WTC11 (cell line): ENCODE measurements around the gene PRKN. TPM values are rescaled to one million over a fixed set of nuclear protein-coding genes. Genes with fewer than 3 reads are reported as not detected.
A peak's percentile ranks its signal among the peaks of the same experiment; 100 is the strongest.

Experiments
- ATAC-seq: fragments of 200-7000 bp; cut with Tn5 transposase; 2 replicates; pipeline ENCODE4 v1.10.0; 2021; ENCODE audit warnings: mild to moderate bottlenecking, moderate library complexity
- CTCF ChIA-PET: fragments of 300-600 bp; sonication (Branson Sonifier 250); formaldehyde crosslinking; loops from one replicate; lab custom pipeline; 2021; ENCODE audit warnings: antibody characterized with exemption; lab: Charles Lee
- POLR2A ChIA-PET: fragments of 350-600 bp; sonication (Branson Sonifier 250); formaldehyde crosslinking; loops from one replicate; lab custom pipeline; 2021; ENCODE audit warnings: antibody characterized with exemption; lab: Charles Lee
- DNase-seq: peaks from one replicate; pipeline ENCODE4 v3.0.0; 2021; ENCODE audit warnings: low spot score
- H3K27ac Mint-ChIP-seq: 2 replicates; pipeline ENCODE4 v1.8.0; 2021; ENCODE audit warnings: mixed read lengths
- H3K27me3 Mint-ChIP-seq: 2 replicates; pipeline ENCODE4 v1.8.0; 2021; ENCODE audit warnings: low read depth, mild to moderate bottlenecking, moderate library complexity, mixed read lengths
- H3K36me3 Mint-ChIP-seq: 2 replicates; pipeline ENCODE4 v1.8.0; 2021; ENCODE audit warnings: mixed read lengths
- H3K4me1 Mint-ChIP-seq: 2 replicates; pipeline ENCODE4 v1.8.0; 2022; ENCODE audit warnings: mixed read lengths
- H3K4me3 Mint-ChIP-seq: 2 replicates; pipeline ENCODE4 v1.8.0; 2021; ENCODE audit warnings: mild to moderate bottlenecking, moderate library complexity, mixed read lengths
- H3K9me3 Mint-ChIP-seq: 2 replicates; pipeline ENCODE4 v1.8.0; 2021; ENCODE audit warnings: mixed read lengths
- ATF1 ChIP-seq: sonication (generic); formaldehyde crosslinking; IDR thresholded peaks from 2 replicates; pipeline ENCODE4 v1.8.1; 2023; ENCODE audit warnings: mild to moderate bottlenecking, moderate library complexity, missing genetic modification reagents
- CREB1 ChIP-seq: sonication (generic); formaldehyde crosslinking; IDR thresholded peaks from 2 replicates; pipeline ENCODE4 v1.8.0; 2023; ENCODE audit warnings: mild to moderate bottlenecking, missing genetic modification reagents
- ESRRA ChIP-seq: sonication (generic); formaldehyde crosslinking; IDR thresholded peaks from 2 replicates; pipeline ENCODE4 v1.8.1; 2022; ENCODE audit warnings: mild to moderate bottlenecking, missing genetic modification reagents, borderline replicate concordance
- HMGA2 ChIP-seq: fragments of 250-450 bp; sonication (Bioruptor Pico); IDR thresholded peaks from 2 replicates; pipeline ENCODE4 v1.4.0; 2021; ENCODE audit warnings: mild to moderate bottlenecking, moderate library complexity
- MXD4 ChIP-seq: fragments of 250-450 bp; sonication (Bioruptor Pico); IDR thresholded peaks from 2 replicates; pipeline ENCODE4 v1.8.0; 2021; ENCODE audit warnings: mild to moderate bottlenecking, moderate library complexity, borderline replicate concordance
- NFE2L1 ChIP-seq: sonication (generic); formaldehyde crosslinking; IDR thresholded peaks from 2 replicates; pipeline ENCODE4 v1.8.1; 2023; ENCODE audit warnings: missing genetic modification reagents
- RORB ChIP-seq: fragments of 250-450 bp; sonication (Bioruptor Pico); IDR thresholded peaks from 2 replicates; pipeline ENCODE4 v1.9.0; 2021; ENCODE audit warnings: mild to moderate bottlenecking
- SP1 ChIP-seq: sonication (generic); formaldehyde crosslinking; conservative IDR thresholded peaks from 2 replicates; pipeline ENCODE4 v1.8.1; 2022; ENCODE audit warnings: missing genetic modification reagents
- TEAD4 ChIP-seq: sonication (generic); formaldehyde crosslinking; IDR thresholded peaks from 2 replicates; pipeline ENCODE4 v1.8.0; 2022; ENCODE audit warnings: mild to moderate bottlenecking, missing genetic modification reagents
- TP53 ChIP-seq: sonication (generic); formaldehyde crosslinking; IDR thresholded peaks from 2 replicates; pipeline ENCODE4 v1.8.1; 2023; ENCODE audit warnings: mild to moderate bottlenecking, missing genetic modification reagents
- ZNF121 ChIP-seq: sonication (generic); formaldehyde crosslinking; IDR thresholded peaks from 2 replicates; pipeline ENCODE4 v1.8.0; 2023; ENCODE audit warnings: missing genetic modification reagents
- ZNF263 ChIP-seq: sonication (generic); formaldehyde crosslinking; IDR thresholded peaks from 2 replicates; pipeline ENCODE4 v1.8.1; 2022; ENCODE audit warnings: low read depth, mild to moderate bottlenecking, moderate library complexity, missing genetic modification reagents
- ZNF423 ChIP-seq: fragments of 250-450 bp; sonication (Bioruptor Pico); IDR thresholded peaks from 2 replicates; pipeline ENCODE4 v2.1.2; 2022; ENCODE audit warnings: mild to moderate bottlenecking, moderate library complexity
- total RNA-seq: library from RNA; stranded (reverse); gene quantifications from 3 replicates; pipeline ENCODE4 v1.2.3, GENCODE V29; 2021
- TF ChIP-seq, protein P1 (sequence below): sonication (generic); formaldehyde crosslinking; IDR thresholded peaks from 2 replicates; pipeline ENCODE4 v1.8.1; 2022; ENCODE audit warnings: low read depth, mild to moderate bottlenecking, moderate library complexity, missing genetic modification reagents, borderline replicate concordance
- TF ChIP-seq, protein P2 (sequence below): sonication (generic); formaldehyde crosslinking; IDR thresholded peaks from 2 replicates; pipeline ENCODE4 v1.8.0; 2022; ENCODE audit warnings: mild to moderate bottlenecking, missing genetic modification reagents
- TF ChIP-seq, protein P3 (sequence below): sonication (generic); formaldehyde crosslinking; IDR thresholded peaks from 2 replicates; pipeline ENCODE4 v1.8.1; 2023; ENCODE audit warnings: mild to moderate bottlenecking, missing genetic modification reagents, borderline replicate concordance
- TF ChIP-seq, protein P4 (sequence below): fragments of 250-450 bp; sonication (Bioruptor Pico); IDR thresholded peaks from 2 replicates; pipeline ENCODE4 v1.9.0; 2021; ENCODE audit warnings: mild to moderate bottlenecking, borderline replicate concordance
- TF ChIP-seq, protein P5 (sequence below): fragments of 250-450 bp; sonication (Bioruptor Pico); IDR thresholded peaks from 2 replicates; pipeline ENCODE4 v1.9.0; 2021; ENCODE audit warnings: mild to moderate bottlenecking
- TF ChIP-seq, protein P6 (sequence below): sonication (generic); formaldehyde crosslinking; IDR thresholded peaks from 2 replicates; pipeline ENCODE4 v1.8.0; 2023; ENCODE audit warnings: missing genetic modification reagents, mild to moderate bottlenecking, borderline replicate concordance

The PRKN gene
- total RNA-seq, 1 experiment from 2014 or later: 0.59 TPM

DNA sequence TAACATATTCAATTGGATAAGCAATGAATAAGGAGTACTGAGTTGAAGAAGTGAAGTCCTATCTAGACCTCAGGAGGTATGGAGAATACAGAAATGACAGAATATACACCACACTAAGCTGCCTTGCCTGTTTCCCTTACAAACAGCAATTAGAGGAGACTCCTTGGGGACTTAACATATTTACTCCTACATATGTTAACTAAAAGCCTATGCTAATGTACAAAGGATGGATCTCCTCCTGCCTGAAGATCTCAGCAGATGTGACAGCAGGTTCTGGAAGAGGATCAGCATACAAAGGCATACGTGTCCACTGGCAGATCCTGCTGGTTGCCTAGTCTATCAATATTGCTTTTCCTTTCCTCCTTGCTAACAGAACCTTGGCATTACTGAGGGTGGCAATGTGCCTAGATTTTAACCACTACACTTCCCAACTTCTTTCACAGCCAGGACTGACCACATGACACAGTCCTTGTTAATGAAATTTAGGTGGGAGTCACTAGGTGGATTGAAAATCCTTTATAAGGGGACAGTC, 29.6 kb downstream of the PRKN start:
- H3K36me3 Mint-ChIP-seq: no peaks in the 10 kb centered on the region
- DNase-seq: no peak
- ChIA-PET CTCF (no interaction called here), POLR2A (no interaction called here)
- H3K4me1 Mint-ChIP-seq: peaks cover 8% of the 10 kb centered on the region
- TF ChIP-seq TP53 (CRISPR knock-in tag) (no peak), ZNF121 (CRISPR knock-in tag) (no peak), TEAD4 (CRISPR knock-in tag) (no peak), HMGA2 (CRISPR knock-in tag) (no peak), RORB (no peak), ESRRA (no peak), CREB1 (CRISPR knock-in tag) (no peak), NFE2L1 (no peak), MXD4 (CRISPR knock-in tag) (no peak), SP1 (no peak), ATF1 (CRISPR knock-in tag) (no peak), ZNF263 (no peak)
- TF ChIP-seq, protein P1, sequence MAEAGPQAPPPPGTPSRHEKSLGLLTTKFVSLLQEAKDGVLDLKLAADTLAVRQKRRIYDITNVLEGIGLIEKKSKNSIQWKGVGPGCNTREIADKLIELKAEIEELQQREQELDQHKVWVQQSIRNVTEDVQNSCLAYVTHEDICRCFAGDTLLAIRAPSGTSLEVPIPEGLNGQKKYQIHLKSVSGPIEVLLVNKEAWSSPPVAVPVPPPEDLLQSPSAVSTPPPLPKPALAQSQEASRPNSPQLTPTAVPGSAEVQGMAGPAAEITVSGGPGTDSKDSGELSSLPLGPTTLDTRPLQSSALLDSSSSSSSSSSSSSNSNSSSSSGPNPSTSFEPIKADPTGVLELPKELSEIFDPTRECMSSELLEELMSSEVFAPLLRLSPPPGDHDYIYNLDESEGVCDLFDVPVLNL (CRISPR knock-in tag): no peak
- TF ChIP-seq, protein P2, sequence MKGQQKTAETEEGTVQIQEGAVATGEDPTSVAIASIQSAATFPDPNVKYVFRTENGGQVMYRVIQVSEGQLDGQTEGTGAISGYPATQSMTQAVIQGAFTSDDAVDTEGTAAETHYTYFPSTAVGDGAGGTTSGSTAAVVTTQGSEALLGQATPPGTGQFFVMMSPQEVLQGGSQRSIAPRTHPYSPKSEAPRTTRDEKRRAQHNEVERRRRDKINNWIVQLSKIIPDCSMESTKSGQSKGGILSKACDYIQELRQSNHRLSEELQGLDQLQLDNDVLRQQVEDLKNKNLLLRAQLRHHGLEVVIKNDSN (CRISPR knock-in tag): no peak
- TF ChIP-seq, protein P3, sequence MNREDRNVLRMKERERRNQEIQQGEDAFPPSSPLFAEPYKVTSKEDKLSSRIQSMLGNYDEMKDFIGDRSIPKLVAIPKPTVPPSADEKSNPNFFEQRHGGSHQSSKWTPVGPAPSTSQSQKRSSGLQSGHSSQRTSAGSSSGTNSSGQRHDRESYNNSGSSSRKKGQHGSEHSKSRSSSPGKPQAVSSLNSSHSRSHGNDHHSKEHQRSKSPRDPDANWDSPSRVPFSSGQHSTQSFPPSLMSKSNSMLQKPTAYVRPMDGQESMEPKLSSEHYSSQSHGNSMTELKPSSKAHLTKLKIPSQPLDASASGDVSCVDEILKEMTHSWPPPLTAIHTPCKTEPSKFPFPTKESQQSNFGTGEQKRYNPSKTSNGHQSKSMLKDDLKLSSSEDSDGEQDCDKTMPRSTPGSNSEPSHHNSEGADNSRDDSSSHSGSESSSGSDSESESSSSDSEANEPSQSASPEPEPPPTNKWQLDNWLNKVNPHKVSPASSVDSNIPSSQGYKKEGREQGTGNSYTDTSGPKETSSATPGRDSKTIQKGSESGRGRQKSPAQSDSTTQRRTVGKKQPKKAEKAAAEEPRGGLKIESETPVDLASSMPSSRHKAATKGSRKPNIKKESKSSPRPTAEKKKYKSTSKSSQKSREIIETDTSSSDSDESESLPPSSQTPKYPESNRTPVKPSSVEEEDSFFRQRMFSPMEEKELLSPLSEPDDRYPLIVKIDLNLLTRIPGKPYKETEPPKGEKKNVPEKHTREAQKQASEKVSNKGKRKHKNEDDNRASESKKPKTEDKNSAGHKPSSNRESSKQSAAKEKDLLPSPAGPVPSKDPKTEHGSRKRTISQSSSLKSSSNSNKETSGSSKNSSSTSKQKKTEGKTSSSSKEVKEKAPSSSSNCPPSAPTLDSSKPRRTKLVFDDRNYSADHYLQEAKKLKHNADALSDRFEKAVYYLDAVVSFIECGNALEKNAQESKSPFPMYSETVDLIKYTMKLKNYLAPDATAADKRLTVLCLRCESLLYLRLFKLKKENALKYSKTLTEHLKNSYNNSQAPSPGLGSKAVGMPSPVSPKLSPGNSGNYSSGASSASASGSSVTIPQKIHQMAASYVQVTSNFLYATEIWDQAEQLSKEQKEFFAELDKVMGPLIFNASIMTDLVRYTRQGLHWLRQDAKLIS (CRISPR knock-in tag): no peak
- no peaks in the 10 kb centered on the region for H3K27me3 Mint-ChIP-seq
- H3K27ac Mint-ChIP-seq: no peak overlapping the region
- H3K9me3 Mint-ChIP-seq: 0 out of 2 replicates have a peak, but pooled peaks cover 5% of the 10 kb centered on the region
- H3K4me3 Mint-ChIP-seq: no peak overlapping the region
- ATAC-seq: no peak

DNA sequence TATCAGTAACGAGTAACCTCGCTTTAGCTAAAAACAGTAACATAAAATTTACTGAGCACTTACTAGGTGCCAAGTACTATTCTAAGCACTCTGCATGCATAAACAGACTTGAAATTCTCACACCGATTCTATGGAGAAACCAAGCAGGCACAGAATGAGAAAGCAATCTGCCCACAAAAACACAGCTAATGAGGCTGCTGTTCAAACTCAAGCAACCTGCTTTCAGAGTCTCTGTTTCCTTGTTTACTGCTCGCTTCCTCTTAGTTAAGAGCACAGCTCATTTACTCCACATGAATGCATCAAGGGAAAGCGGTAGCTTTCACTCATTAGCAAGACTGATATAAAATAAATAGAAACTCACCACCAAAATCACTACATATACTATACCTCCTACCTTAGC, 37.4 kb downstream of the PRKN start:
- peak overlapping the region; percentile 30 for H3K27ac Mint-ChIP-seq
- peaks cover 28% of the 10 kb centered on the region for H3K4me1 Mint-ChIP-seq
- POLR2A ChIA-PET: no interaction called here
- DNase-seq: no peak
- H3K27me3 Mint-ChIP-seq: no peaks in the 10 kb centered on the region
- no peak; the same call in 1 of the 2 replicates for ATAC-seq
- H3K9me3 Mint-ChIP-seq: no peaks in the 10 kb centered on the region; the same call in 1 of the 2 replicates
- no peaks in the 10 kb centered on the region for H3K36me3 Mint-ChIP-seq
- no peak overlapping the region for H3K4me3 Mint-ChIP-seq
- CTCF ChIA-PET: no interaction called here
- TF ChIP-seq, protein P4, sequence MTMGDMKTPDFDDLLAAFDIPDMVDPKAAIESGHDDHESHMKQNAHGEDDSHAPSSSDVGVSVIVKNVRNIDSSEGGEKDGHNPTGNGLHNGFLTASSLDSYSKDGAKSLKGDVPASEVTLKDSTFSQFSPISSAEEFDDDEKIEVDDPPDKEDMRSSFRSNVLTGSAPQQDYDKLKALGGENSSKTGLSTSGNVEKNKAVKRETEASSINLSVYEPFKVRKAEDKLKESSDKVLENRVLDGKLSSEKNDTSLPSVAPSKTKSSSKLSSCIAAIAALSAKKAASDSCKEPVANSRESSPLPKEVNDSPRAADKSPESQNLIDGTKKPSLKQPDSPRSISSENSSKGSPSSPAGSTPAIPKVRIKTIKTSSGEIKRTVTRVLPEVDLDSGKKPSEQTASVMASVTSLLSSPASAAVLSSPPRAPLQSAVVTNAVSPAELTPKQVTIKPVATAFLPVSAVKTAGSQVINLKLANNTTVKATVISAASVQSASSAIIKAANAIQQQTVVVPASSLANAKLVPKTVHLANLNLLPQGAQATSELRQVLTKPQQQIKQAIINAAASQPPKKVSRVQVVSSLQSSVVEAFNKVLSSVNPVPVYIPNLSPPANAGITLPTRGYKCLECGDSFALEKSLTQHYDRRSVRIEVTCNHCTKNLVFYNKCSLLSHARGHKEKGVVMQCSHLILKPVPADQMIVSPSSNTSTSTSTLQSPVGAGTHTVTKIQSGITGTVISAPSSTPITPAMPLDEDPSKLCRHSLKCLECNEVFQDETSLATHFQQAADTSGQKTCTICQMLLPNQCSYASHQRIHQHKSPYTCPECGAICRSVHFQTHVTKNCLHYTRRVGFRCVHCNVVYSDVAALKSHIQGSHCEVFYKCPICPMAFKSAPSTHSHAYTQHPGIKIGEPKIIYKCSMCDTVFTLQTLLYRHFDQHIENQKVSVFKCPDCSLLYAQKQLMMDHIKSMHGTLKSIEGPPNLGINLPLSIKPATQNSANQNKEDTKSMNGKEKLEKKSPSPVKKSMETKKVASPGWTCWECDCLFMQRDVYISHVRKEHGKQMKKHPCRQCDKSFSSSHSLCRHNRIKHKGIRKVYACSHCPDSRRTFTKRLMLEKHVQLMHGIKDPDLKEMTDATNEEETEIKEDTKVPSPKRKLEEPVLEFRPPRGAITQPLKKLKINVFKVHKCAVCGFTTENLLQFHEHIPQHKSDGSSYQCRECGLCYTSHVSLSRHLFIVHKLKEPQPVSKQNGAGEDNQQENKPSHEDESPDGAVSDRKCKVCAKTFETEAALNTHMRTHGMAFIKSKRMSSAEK (CRISPR knock-in tag): no peak
- TF ChIP-seq TEAD4 (CRISPR knock-in tag) (no peak), ZNF423 (no peak)
- TF ChIP-seq, protein P5, sequence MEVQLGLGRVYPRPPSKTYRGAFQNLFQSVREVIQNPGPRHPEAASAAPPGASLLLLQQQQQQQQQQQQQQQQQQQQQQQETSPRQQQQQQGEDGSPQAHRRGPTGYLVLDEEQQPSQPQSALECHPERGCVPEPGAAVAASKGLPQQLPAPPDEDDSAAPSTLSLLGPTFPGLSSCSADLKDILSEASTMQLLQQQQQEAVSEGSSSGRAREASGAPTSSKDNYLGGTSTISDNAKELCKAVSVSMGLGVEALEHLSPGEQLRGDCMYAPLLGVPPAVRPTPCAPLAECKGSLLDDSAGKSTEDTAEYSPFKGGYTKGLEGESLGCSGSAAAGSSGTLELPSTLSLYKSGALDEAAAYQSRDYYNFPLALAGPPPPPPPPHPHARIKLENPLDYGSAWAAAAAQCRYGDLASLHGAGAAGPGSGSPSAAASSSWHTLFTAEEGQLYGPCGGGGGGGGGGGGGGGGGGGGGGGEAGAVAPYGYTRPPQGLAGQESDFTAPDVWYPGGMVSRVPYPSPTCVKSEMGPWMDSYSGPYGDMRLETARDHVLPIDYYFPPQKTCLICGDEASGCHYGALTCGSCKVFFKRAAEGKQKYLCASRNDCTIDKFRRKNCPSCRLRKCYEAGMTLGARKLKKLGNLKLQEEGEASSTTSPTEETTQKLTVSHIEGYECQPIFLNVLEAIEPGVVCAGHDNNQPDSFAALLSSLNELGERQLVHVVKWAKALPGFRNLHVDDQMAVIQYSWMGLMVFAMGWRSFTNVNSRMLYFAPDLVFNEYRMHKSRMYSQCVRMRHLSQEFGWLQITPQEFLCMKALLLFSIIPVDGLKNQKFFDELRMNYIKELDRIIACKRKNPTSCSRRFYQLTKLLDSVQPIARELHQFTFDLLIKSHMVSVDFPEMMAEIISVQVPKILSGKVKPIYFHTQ (CRISPR knock-in tag): no peak
- TF ChIP-seq, protein P6, sequence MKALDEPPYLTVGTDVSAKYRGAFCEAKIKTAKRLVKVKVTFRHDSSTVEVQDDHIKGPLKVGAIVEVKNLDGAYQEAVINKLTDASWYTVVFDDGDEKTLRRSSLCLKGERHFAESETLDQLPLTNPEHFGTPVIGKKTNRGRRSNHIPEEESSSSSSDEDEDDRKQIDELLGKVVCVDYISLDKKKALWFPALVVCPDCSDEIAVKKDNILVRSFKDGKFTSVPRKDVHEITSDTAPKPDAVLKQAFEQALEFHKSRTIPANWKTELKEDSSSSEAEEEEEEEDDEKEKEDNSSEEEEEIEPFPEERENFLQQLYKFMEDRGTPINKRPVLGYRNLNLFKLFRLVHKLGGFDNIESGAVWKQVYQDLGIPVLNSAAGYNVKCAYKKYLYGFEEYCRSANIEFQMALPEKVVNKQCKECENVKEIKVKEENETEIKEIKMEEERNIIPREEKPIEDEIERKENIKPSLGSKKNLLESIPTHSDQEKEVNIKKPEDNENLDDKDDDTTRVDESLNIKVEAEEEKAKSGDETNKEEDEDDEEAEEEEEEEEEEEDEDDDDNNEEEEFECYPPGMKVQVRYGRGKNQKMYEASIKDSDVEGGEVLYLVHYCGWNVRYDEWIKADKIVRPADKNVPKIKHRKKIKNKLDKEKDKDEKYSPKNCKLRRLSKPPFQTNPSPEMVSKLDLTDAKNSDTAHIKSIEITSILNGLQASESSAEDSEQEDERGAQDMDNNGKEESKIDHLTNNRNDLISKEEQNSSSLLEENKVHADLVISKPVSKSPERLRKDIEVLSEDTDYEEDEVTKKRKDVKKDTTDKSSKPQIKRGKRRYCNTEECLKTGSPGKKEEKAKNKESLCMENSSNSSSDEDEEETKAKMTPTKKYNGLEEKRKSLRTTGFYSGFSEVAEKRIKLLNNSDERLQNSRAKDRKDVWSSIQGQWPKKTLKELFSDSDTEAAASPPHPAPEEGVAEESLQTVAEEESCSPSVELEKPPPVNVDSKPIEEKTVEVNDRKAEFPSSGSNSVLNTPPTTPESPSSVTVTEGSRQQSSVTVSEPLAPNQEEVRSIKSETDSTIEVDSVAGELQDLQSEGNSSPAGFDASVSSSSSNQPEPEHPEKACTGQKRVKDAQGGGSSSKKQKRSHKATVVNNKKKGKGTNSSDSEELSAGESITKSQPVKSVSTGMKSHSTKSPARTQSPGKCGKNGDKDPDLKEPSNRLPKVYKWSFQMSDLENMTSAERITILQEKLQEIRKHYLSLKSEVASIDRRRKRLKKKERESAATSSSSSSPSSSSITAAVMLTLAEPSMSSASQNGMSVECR (CRISPR knock-in tag): no peak
